Fibroblast of the conjunctiva (primary cell): ENCODE results near the gene GABPB2.

ENCODE experiments used
- DNase-seq: peaks from one replicate; pipeline ENCODE4 v3.0.0-alpha.2; 2010; ENCODE audit warnings: low read depth

Gene GABPB2

DNA sequence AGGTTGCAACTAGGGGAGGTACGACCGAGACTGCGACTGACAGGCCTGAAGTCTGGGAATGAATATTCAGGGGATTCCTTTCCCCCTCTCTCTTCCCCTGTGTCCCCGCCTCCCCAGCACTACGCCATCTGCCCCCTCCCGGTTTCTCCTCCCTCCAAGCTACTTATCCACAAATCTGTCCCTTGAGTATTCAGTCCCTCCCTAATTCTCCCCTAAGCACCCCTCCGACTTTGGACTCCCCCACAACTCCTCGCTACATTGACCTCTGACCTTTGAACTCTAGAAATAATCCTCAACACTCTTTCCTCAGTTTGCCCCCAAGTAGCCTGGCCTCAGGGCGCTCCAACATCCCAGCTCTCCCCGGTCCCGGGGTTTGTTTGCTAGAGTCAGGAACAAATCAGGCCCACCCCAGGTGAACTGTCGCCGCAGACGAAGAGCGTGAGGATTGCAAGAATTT is 94.7 kb downstream of the GABPB2 start:
- peak; percentile 48 for DNase-seq

GRCh38 chr1:151165738-151166504 is 95.4 kb downstream of the GABPB2 start, which contains the start of the genes LYSMD1 and SCNM1:
Gene LYSMD1, minus strand, starts transcription at chr1:151165902. Its CDS starts 644 bp downstream, at chr1:151165258.
Gene SCNM1, plus strand, starts transcription at chr1:151166144. Its CDS starts 9 bp downstream, at chr1:151166153.
- peak; percentile 96 for DNase-seq

- DNase-seq: peak; percentile 26
Measured at GRCh38 chr1:151166505-151166956, 96.0 kb downstream of the GABPB2 start.

DNA sequence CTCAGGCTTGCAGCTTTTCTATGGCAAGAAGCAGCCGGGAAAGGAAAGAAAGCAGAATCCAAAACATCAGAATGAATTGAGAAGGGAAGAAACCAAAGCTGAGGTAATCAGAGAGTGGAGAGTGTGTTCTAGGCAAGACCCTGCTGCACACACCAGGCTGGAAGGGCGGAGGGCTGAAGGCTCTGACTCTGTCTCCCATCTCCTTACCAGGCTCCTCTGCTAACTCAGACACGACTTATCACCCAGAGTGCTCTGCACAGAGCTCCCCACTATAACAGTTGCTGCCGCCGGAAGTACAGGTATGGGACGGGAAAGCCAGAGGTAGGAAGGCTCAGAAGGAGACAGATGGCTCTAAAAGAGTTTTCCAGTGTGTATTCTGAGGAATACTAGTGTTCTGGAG is 96.6 kb downstream of the GABPB2 start:
- DNase-seq: no peak

- DNase-seq: no peak
Measured at GRCh38 chr1:151171190-151171589, 100.6 kb downstream of the GABPB2 start.
